H7 (cell line): Measurements from ENCODE around the gene RGR. TPM values are rescaled to one million over a fixed set of nuclear protein-coding genes. Genes with fewer than 3 reads are reported as not detected.

ENCODE experiments used
- DNase-seq: peaks from one replicate; pipeline ENCODE4 v3.0.0; 2012
- H3K27me3 ChIP-seq: 2 replicates; pipeline ENCODE4 v1.6.0; 2011; ENCODE audit warnings: mild to moderate bottlenecking, low read length; ENCODE audit not compliant: control insufficient read depth, insufficient read depth
- H3K36me3 ChIP-seq: replicated peaks from 2 replicates; pipeline ENCODE4 v1.5.1; 2011; ENCODE audit warnings: low read length; ENCODE audit not compliant: control insufficient read depth, insufficient read depth
- H3K4me3 ChIP-seq: 2 replicates; pipeline ENCODE4 v1.5.1; 2011; ENCODE audit warnings: low read depth, mild to moderate bottlenecking, control low read depth, low read length, moderate library complexity; ENCODE audit not compliant: insufficient read depth
- total RNA-seq: library from RNA; depleted of rRNA; stranded (reverse); fragments of >200 nt; shearing (Covaris generic); gene quantifications from 2 replicates; pipeline ENCODE4 v1.2.3, GENCODE V29; 2014

Gene RGR
- total RNA-seq, 1 experiment from 2014 or later: not detected

- Histone ChIP-seq H3K36me3 (no peaks in the 10 kb centered on the region), H3K4me3 (no peak overlapping the region), H3K27me3 (no peaks in the 10 kb centered on the region)
- DNase-seq: peak; percentile 60
Observed at GRCh38 chr10:84291384-84291783, 46.5 kb downstream of the RGR start.

GRCh38 chr10:84292502-84292901, 47.6 kb downstream of the RGR start:
- DNase-seq: no peak
- Histone ChIP-seq H3K27me3 (no peaks in the 10 kb centered on the region), H3K36me3 (no peaks in the 10 kb centered on the region), H3K4me3 (no peak overlapping the region)

DNA sequence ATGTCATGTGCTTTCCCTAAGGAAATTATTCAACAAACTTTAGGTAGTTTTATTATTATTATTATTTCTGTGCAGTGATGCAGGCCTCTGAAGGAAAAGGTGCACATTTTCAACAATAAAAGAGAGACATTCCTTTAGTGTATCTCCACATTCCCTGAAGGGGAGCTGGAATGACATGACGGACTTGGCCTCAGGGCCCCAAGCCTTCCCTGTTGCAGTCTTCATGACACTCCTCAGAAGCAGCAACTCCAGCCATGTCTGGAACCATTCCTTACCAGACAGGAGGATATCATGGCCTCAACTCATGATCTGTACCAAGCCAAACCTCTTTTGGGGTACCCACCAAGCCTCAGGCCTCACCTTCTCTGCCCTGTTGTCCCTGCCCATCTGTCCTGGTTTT, 48.3 kb downstream of the RGR start:
- Histone ChIP-seq H3K36me3 (no peaks in the 10 kb centered on the region), H3K4me3 (no peak overlapping the region), H3K27me3 (no peaks in the 10 kb centered on the region)
- no peak for DNase-seq

- H3K27me3 ChIP-seq: no peaks in the 10 kb centered on the region
- DNase-seq: no peak
- no peak overlapping the region for H3K4me3 ChIP-seq
- H3K36me3 ChIP-seq: no peaks in the 10 kb centered on the region
Observed at GRCh38 chr10:84293574-84294016, 48.7 kb downstream of the RGR start.

GRCh38 chr10:84294766-84295447, 50.1 kb downstream of the RGR start:
- no peak for DNase-seq
- no peaks in the 10 kb centered on the region for H3K27me3 ChIP-seq
- H3K36me3 ChIP-seq: no peaks in the 10 kb centered on the region
- H3K4me3 ChIP-seq: no peak overlapping the region

GRCh38 chr10:84296091-84296981, 51.5 kb downstream of the RGR start:
- Histone ChIP-seq H3K27me3 (no peaks in the 10 kb centered on the region), H3K4me3 (no peak overlapping the region), H3K36me3 (no peaks in the 10 kb centered on the region)
- peak; percentile 26 for DNase-seq

- Histone ChIP-seq H3K4me3 (no peak overlapping the region), H3K36me3 (no peaks in the 10 kb centered on the region), H3K27me3 (no peaks in the 10 kb centered on the region)
- no peak for DNase-seq
Observed at GRCh38 chr10:84298057-84298456, 53.2 kb downstream of the RGR start.

- no peak overlapping the region for H3K4me3 ChIP-seq
- no peaks in the 10 kb centered on the region for H3K27me3 ChIP-seq
- no peaks in the 10 kb centered on the region for H3K36me3 ChIP-seq
- no peak for DNase-seq
Observed at GRCh38 chr10:84302223-84302622, 57.4 kb downstream of the RGR start.

DNA sequence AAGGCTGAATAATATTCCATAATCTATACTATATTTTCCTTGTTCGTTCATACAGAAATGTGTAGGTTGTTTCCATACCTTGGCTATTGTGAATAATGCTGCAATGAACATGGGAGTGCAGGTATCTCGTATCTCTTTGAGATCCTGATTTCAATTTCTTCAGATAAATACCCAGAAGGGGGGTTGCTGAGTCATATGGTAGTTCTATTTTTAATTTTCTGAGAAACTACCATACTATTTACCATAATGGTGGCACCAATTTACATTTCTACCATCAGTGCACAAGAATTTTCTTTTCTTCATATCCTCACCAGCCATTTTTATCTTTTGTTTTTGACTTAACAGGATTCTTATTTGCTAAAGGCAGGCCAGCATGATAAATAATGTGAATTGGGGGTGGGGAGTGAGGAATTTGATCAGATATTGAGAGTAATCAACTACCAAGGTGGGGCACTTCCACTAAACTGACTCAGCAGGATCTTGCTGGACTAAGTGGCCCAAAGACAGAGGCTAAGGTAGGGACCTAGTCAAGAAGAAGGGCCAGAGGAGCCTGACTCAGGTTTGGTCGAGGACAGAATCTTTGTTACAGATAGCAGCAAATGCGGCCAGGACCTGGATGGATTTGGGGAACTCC, 62.0 kb downstream of the RGR start:
- no peak for DNase-seq
- Histone ChIP-seq H3K4me3 (no peak overlapping the region), H3K27me3 (no peaks in the 10 kb centered on the region), H3K36me3 (no peaks in the 10 kb centered on the region)

- no peak overlapping the region for H3K4me3 ChIP-seq
- no peak for DNase-seq
- H3K27me3 ChIP-seq: no peaks in the 10 kb centered on the region
- no peaks in the 10 kb centered on the region for H3K36me3 ChIP-seq
Observed at GRCh38 chr10:84308021-84308420, 63.2 kb downstream of the RGR start.

GRCh38 chr10:84308481-84309304, 63.8 kb downstream of the RGR start:
- no peaks in the 10 kb centered on the region for H3K27me3 ChIP-seq
- no peak overlapping the region for H3K4me3 ChIP-seq
- no peak for DNase-seq
- no peaks in the 10 kb centered on the region for H3K36me3 ChIP-seq
